Smooth muscle cell (in vitro differentiated cells): Measurements from ENCODE around the gene TIMELESS. TPM values are rescaled to one million over a fixed set of nuclear protein-coding genes. Genes with fewer than 3 reads are reported as not detected.

Source experiments
- DNase-seq: peaks from one replicate; lab custom pipeline; 2025; ENCODE audit not compliant: unreplicated experiment; lab: John Stamatoyannopoulos, UW
- H2AFZ ChIP-seq: fragments of 200-600 bp; sonication (generic); 2 replicates; pipeline ENCODE4 v1.6.0; 2016; ENCODE audit warnings: antibody characterized with exemption, low read depth, mild to moderate bottlenecking
- H3F3A ChIP-seq: fragments of 200-600 bp; sonication (generic); 2 replicates; pipeline ENCODE4 v1.6.0; 2017; ENCODE audit warnings: antibody characterized with exemption, low read depth
- H3K27ac ChIP-seq: fragments of 200-600 bp; sonication (generic); 2 replicates; pipeline ENCODE4 v1.5.1; 2016; ENCODE audit warnings: low read depth, mild to moderate bottlenecking
- H3K27me3 ChIP-seq: fragments of 200-600 bp; sonication (generic); 2 replicates; pipeline ENCODE4 v1.6.1; 2016; ENCODE audit warnings: low read depth, mild to moderate bottlenecking
- H3K36me3 ChIP-seq: fragments of 200-600 bp; sonication (generic); 2 replicates; pipeline ENCODE4 v1.5.1; 2016; ENCODE audit warnings: low read depth
- H3K4me1 ChIP-seq: fragments of 200-600 bp; sonication (generic); 2 replicates; pipeline ENCODE4 v1.5.1; 2016; ENCODE audit warnings: low read depth
- H3K4me2 ChIP-seq: fragments of 200-600 bp; sonication (generic); 2 replicates; pipeline ENCODE4 v1.6.0; 2016; ENCODE audit warnings: mild to moderate bottlenecking
- H3K4me3 ChIP-seq: fragments of 200-600 bp; sonication (generic); 2 replicates; pipeline ENCODE4 v1.5.1; 2016; ENCODE audit warnings: mild to moderate bottlenecking
- H3K79me2 ChIP-seq: fragments of 200-600 bp; sonication (generic); 2 replicates; pipeline ENCODE4 v1.6.0; 2016; ENCODE audit warnings: low read depth, mild to moderate bottlenecking
- H3K9ac ChIP-seq: fragments of 200-600 bp; sonication (generic); 2 replicates; pipeline ENCODE4 v1.6.0; 2016; ENCODE audit warnings: low read depth
- H3K9me3 ChIP-seq: fragments of 200-600 bp; sonication (generic); replicated peaks from 2 replicates; pipeline ENCODE4 v1.5.1; 2016; ENCODE audit warnings: low read depth
- H4K20me1 ChIP-seq: fragments of 200-600 bp; sonication (generic); 2 replicates; pipeline ENCODE4 v1.6.0; 2016; ENCODE audit warnings: low read depth
- WGBS: methylation state at CpG from one replicate; pipeline ENCODE4 v1.1.7; 2016; ENCODE audit warnings: low lambda C conversion rate; 5-methylcytosine and 5-hydroxymethylcytosine counted together
- polyA plus RNA-seq: library from polyadenylated mRNA; unstranded; fragments of >200 nt; fragmentation: Nextera tagmentation; extraction: Ambion mirVana; gene quantifications from 2 replicates; pipeline ENCODE4 v1.2.1, GENCODE V29; 2016
- total RNA-seq: library from RNA; depleted of rRNA; stranded (reverse); fragments of >200 nt; gene quantifications from 2 replicates; pipeline ENCODE4 v1.2.3, GENCODE V29; 2014
- TF ChIP-seq, protein P1 (sequence below): fragments of 200-600 bp; sonication (generic); IDR thresholded peaks from 2 replicates; pipeline ENCODE4 v1.5.1; 2017; ENCODE audit warnings: borderline replicate concordance, mild to moderate bottlenecking, antibody characterized with exemption; ENCODE audit not compliant: insufficient read depth, poor library complexity, severe bottlenecking

TIMELESS gene
- total and polyA plus RNA-seq, 2 experiments from 2014 or later = 6.3 to 9.9 TPM

DNA sequence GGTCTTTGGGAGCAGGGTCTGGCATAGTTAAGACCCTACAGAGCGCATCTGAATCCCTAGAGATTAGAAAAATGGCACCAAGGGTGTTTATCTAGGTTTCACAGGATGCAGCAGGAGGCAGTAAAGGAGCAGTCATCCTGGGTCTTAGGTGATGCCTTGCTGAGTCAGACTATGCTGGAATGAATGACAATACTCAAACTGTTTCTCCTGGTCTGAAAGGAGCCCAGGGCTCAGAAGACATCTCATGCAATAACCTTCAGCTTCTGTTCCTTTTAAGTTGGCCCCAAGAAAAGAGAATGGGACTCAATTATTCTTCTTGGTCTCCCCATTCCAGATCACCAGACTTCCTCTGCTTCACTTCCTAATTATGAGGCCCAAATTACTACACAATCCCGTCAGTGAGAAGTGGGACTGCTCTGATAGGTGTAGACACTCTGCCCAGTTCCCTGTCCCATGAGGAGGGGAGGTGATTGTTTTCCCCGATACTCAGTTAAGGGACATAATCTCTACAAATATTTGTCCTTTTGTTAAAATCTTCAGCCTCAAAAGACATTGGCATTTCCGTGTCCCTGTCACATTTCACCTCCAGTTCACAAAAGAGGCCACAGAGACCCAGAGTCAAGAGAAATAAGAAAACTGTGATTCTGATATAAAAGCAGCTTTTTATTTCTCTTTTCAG lies 71.8 kb downstream of the TIMELESS start:
- TF ChIP-seq, protein P1, sequence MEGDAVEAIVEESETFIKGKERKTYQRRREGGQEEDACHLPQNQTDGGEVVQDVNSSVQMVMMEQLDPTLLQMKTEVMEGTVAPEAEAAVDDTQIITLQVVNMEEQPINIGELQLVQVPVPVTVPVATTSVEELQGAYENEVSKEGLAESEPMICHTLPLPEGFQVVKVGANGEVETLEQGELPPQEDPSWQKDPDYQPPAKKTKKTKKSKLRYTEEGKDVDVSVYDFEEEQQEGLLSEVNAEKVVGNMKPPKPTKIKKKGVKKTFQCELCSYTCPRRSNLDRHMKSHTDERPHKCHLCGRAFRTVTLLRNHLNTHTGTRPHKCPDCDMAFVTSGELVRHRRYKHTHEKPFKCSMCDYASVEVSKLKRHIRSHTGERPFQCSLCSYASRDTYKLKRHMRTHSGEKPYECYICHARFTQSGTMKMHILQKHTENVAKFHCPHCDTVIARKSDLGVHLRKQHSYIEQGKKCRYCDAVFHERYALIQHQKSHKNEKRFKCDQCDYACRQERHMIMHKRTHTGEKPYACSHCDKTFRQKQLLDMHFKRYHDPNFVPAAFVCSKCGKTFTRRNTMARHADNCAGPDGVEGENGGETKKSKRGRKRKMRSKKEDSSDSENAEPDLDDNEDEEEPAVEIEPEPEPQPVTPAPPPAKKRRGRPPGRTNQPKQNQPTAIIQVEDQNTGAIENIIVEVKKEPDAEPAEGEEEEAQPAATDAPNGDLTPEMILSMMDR = no peak
- Histone ChIP-seq H3F3A (no peaks in the 10 kb centered on the region), H3K9ac (no peak overlapping the region), H2AFZ (peak overlapping the region; percentile 3), H3K27ac (no peak overlapping the region), H3K4me1 (no peaks in the 10 kb centered on the region), H3K27me3 (no peaks in the 10 kb centered on the region), H3K4me2 (no peak overlapping the region), H3K79me2 (no peaks in the 10 kb centered on the region), H4K20me1 (no peaks in the 10 kb centered on the region), H3K9me3 (no peaks in the 10 kb centered on the region), H3K4me3 (no peak overlapping the region), H3K36me3 (no peaks in the 10 kb centered on the region)
- WGBS = 82% methylated on average over 4 of the region's 4 CpGs
- no peak for DNase-seq

DNA sequence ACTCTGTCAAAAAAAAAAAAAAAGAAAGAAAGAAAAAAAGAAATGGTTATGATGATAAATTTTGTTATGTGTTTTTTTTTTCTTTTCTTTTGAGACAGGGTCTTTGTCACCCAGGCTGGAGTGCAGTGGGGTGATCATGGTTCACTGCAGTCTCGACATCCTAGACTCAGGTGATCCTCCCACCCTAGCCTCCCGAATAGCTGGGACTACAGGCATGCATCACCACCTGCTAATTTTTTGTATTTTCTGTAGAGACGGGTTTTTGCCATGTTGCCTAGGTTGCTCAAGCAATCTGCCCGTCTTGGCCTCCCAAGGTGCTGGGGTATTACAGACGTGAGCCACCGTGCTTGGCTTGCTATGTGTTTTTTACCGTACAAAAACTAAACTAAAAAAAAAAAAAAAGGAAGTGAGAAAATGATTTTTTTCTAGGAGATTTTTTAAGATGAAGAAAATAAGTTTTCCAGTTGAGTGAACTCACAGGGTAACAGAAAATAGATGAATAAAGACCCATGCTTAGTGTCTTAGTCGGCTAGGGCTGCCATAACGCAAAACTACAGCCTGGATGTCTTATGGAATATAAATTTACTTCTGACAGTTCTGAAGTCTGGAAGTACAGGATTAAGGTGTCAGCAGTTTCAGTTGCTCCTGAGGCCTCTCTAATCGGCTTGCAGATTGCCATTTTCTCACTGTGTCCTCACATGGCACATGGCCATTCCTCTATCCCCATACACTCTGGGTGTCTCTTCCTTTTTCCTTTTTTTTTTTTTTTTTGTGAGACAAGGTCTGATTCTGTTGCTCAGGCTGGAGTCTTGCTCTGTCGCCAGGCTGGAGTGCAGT lies 73.4 kb downstream of the TIMELESS start:
- Histone ChIP-seq H3K4me3 (no peak overlapping the region), H3K79me2 (no peaks in the 10 kb centered on the region), H3K9me3 (no peaks in the 10 kb centered on the region), H4K20me1 (no peaks in the 10 kb centered on the region), H3K4me1 (no peaks in the 10 kb centered on the region), H3K27me3 (peaks cover 7% of the 10 kb centered on the region), H3K36me3 (no peaks in the 10 kb centered on the region), H3K27ac (no peak overlapping the region), H2AFZ (no peak overlapping the region), H3K4me2 (no peak overlapping the region), H3K9ac (no peak overlapping the region), H3F3A (no peaks in the 10 kb centered on the region)
- TF ChIP-seq, protein P1 = no peak
- DNase-seq = no peak
- 86% methylated on average over 11 of the region's 11 CpGs for WGBS

DNA sequence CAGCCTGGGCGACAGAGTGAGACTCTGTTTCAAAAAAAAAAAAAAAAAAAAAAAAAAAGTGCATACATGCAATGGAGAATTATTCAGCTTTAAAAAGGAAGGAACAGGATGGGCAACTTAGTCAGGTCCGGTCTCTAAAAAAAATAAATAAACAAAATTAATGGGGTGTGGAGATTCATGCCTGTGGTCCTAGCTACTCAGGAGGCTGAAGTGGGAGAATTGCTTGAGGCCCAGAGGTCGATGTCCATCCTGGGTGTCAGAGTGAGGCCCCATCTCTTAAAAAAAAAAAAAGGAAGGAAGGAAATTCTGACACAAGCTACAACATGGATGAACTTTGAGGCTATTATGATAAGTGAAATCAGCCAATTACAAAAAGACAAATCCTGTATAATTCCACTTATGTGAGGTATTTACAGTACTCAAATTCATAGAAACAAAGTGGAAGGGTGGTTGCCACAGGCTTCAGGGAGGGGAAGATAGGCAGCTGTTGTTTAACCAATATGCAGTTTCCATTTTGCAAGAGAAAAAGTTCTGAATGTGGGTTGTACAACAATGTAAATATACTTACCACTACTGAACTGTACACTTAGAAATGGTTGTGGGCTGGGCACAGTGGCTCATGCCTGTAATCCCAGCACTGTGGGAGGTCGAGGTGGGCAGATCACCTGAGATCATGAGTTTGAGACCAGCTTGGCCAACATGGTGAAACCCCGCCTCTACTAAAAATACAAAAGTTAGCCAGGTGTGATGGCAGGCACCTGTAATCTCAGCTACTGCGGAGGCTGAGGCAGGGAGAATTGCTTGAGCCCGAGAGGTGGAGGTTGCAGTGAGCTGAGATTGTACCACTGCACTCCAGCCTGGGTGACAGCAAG lies 74.3 kb downstream of the TIMELESS start:
- no peaks in the 10 kb centered on the region for H3F3A ChIP-seq
- no peak overlapping the region for H3K4me2 ChIP-seq
- no peak for DNase-seq
- TF ChIP-seq, protein P1 = no peak
- H3K4me1 ChIP-seq = no peaks in the 10 kb centered on the region
- no peak overlapping the region for H3K27ac ChIP-seq
- H3K36me3 ChIP-seq = no peaks in the 10 kb centered on the region
- no peaks in the 10 kb centered on the region for H4K20me1 ChIP-seq
- no peak overlapping the region for H2AFZ ChIP-seq
- H3K9me3 ChIP-seq = no peaks in the 10 kb centered on the region
- H3K9ac ChIP-seq = no peak overlapping the region
- H3K27me3 ChIP-seq = peaks cover 7% of the 10 kb centered on the region
- WGBS = 94% methylated on average over 7 of the region's 7 CpGs
- no peaks in the 10 kb centered on the region for H3K79me2 ChIP-seq
- no peak overlapping the region for H3K4me3 ChIP-seq
